ENCODE measurements around the gene USP6NL.

Gene USP6NL

GRCh38 chr10:11483201-11484148 lies 128.0 kb downstream of the USP6NL start:
- H3K4me3 ChIP-seq (ENCODE audit: low read depth, low read length) = no peak overlapping the region
- no peak for DNase-seq (ENCODE audit: low read depth, low spot score)
- POLR2A ChIA-PET = no interaction called here
- TF ChIP-seq, protein P1, sequence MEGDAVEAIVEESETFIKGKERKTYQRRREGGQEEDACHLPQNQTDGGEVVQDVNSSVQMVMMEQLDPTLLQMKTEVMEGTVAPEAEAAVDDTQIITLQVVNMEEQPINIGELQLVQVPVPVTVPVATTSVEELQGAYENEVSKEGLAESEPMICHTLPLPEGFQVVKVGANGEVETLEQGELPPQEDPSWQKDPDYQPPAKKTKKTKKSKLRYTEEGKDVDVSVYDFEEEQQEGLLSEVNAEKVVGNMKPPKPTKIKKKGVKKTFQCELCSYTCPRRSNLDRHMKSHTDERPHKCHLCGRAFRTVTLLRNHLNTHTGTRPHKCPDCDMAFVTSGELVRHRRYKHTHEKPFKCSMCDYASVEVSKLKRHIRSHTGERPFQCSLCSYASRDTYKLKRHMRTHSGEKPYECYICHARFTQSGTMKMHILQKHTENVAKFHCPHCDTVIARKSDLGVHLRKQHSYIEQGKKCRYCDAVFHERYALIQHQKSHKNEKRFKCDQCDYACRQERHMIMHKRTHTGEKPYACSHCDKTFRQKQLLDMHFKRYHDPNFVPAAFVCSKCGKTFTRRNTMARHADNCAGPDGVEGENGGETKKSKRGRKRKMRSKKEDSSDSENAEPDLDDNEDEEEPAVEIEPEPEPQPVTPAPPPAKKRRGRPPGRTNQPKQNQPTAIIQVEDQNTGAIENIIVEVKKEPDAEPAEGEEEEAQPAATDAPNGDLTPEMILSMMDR (IDR thresholded peaks at IDR 0.05; ENCODE audit: insufficient read depth, low read length, missing control alignments) = no peak
- CTCF ChIA-PET = interaction anchor here (0.8 to 1.5 kb wide), 5 partner anchors 10 to 213 kb away, joined by 3 to 7 read pairs (median 3); no protein-coding TSS in a partner anchor

- H3K4me3 ChIP-seq (ENCODE audit: low read depth, low read length) = no peak overlapping the region
- DNase-seq (ENCODE audit: low read depth, low spot score) = no peak
- ChIA-PET POLR2A (no interaction called here), CTCF (interaction anchor here (1.4 to 1.5 kb wide), 3 partner anchors 9 to 12 kb away, joined by 3 to 7 read pairs (median 5); no protein-coding TSS in a partner anchor)
- TF ChIP-seq, protein P1 (IDR thresholded peaks at IDR 0.05; ENCODE audit: insufficient read depth, low read length, missing control alignments) = no peak
These were observed 129.1 kb downstream of the USP6NL start for GRCh38 chr10:11482306-11482705.

DNA sequence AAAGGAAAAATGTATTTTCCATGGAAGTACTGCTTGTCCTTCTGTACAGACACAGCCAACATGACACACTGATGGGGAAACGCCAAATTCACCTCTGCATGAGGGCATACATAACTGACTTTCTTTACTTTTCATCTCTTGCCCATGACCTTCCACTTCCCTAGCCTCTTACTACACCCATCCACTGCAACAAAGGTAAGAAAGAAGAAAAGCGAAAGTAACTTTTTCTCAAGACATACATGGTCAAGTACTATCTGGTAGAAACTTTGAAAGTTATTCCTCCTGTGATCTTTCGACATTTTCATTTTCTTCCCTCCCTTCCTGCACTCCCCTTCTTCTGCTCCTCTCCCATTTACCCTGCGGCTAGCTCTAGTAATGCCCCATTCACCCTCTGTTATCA lies 130.8 kb downstream of the USP6NL start:
- TF ChIP-seq, protein P1 (IDR thresholded peaks at IDR 0.05; ENCODE audit: insufficient read depth, low read length, missing control alignments) = no peak
- no peak overlapping the region for H3K4me3 ChIP-seq (ENCODE audit: low read depth, low read length)
- POLR2A ChIA-PET = no interaction called here
- CTCF ChIA-PET = no interaction called here
- DNase-seq (ENCODE audit: low read depth, low spot score) = no peak

- POLR2A ChIA-PET = no interaction called here
- no peak for DNase-seq (ENCODE audit: low read depth, low spot score)
- TF ChIP-seq, protein P1 (IDR thresholded peaks at IDR 0.05; ENCODE audit: insufficient read depth, low read length, missing control alignments) = no peak
- H3K4me3 ChIP-seq (ENCODE audit: low read depth, low read length) = no peak overlapping the region
- CTCF ChIA-PET = no interaction called here
These were observed 132.2 kb downstream of the USP6NL start for GRCh38 chr10:11479300-11479699.

DNA sequence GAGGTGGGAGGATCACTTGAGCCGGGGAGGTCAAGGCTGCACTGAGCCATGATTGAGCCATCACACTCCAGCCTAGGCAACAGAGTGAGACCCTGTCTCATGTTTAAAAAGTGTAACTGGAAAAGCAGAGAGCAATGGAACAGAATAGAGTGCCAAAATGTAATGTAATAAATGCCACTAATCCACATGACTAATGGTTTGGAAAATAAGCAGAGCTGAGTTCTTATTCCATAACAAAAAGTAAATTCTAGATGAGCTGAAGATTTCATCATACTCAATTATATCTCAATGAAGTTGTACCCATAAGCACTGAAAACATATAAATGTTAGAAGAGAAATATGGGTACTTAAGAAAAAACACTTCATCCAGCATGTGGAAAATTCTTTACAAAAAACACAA lies 132.6 kb downstream of the USP6NL start:
- TF ChIP-seq, protein P1 (IDR thresholded peaks at IDR 0.05; ENCODE audit: insufficient read depth, low read length, missing control alignments) = no peak
- DNase-seq (ENCODE audit: low read depth, low spot score) = no peak
- ChIA-PET CTCF (no interaction called here), POLR2A (no interaction called here)
- H3K4me3 ChIP-seq (ENCODE audit: low read depth, low read length) = no peak overlapping the region

- TF ChIP-seq, protein P1 (IDR thresholded peaks at IDR 0.05; ENCODE audit: insufficient read depth, low read length, missing control alignments) = no peak
- H3K4me3 ChIP-seq (ENCODE audit: low read depth, low read length) = no peak overlapping the region
- POLR2A ChIA-PET = no interaction called here
- DNase-seq (ENCODE audit: low read depth, low spot score) = no peak
- CTCF ChIA-PET = interaction anchor here (1.0 kb wide), 1 partner anchor 249 kb away, joined by 4 read pairs; no protein-coding TSS in a partner anchor
These were observed 135.5 kb downstream of the USP6NL start for GRCh38 chr10:11475831-11476434.
